ENCODE results near the gene CACNA1B. TPM values are rescaled to one million over a fixed set of nuclear protein-coding genes. Genes with fewer than 3 reads are reported as not detected.

The CACNA1B gene
- total and polyA plus RNA-seq, 8 donors, result 0.15 to 0.34 (median 0.29) TPM; not detected in 1

DNA sequence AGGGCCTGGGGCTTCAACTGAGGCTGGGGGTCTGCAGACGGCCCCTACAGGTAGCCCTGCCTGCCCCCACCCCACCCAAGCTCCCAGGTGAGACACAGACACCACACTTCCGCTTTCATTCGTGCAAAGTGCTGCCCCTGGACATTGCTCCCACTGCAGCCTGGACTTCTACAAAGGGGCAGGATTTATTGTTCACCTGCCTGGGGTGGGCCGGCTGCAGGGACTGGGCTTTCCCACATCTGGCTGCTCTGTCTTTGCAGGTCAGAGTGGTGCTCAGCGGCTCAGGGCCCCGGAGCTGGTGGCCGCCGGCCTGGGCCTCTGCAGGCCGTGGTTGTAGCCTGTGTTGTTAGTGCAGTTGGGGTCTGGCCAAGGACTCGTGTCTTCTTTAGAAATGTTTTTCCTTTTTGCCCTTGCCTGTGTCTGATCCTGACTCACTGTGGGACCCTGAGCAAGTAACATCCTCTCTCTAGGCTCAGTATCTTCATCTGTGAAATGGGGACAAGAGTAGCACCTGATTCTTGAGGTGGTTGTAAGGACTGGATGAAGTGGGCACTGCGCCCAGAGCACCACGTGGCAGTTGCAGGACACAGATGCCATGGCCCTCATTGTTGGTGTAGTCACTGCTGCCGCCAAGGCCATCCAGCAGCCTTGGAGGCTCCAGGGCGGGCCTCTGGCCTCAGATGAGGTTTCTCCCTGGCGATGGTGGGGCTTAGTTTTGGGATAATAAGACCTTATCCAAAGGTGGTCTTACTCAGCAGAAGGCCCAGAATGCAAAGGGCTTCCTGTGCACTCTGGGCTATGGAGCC lies 143.9 kb downstream of the CACNA1B start:
- no peaks in the 10 kb centered on the region for H3K36me3 ChIP-seq
- no peak overlapping the region for H3K27ac ChIP-seq
- peaks cover 27 to 66% of the 10 kb centered on the region in 2 donors for H3K27me3 ChIP-seq
- no peaks in the 10 kb centered on the region for H3K9me3 ChIP-seq
- no peak for TF ChIP-seq CTCF (IDR thresholded peaks at IDR 0.05)
- ATAC-seq, result no peak
- DNase-seq, result peak in 1 of 4 donors; percentile 67
- peaks cover 0 to 10% of the 10 kb centered on the region in 2 donors for H3K4me1 ChIP-seq
- H3K4me3 ChIP-seq, result no peak overlapping the region
- intact Hi-C loops (cut with DNase I), result no loop called here

- Histone ChIP-seq H3K4me1 (peaks cover 0 to 10% of the 10 kb centered on the region in 2 donors), H3K9me3 (no peaks in the 10 kb centered on the region), H3K27ac (no peak overlapping the region), H3K27me3 (peaks cover 27 to 69% of the 10 kb centered on the region in 2 donors), H3K4me3 (no peak overlapping the region), H3K36me3 (no peaks in the 10 kb centered on the region)
- no peak for TF ChIP-seq CTCF (IDR thresholded peaks at IDR 0.05)
- ATAC-seq (peak; percentile 22), DNase-seq (peak in 2 of 4 donors; percentile 13 to 54)
- intact Hi-C loops (cut with DNase I), result no loop called here
These were observed 144.6 kb downstream of the CACNA1B start for GRCh38 chr9:138022121-138022741.

GRCh38 chr9:138022756-138023393 lies 145.3 kb downstream of the CACNA1B start:
- intact Hi-C loops (cut with DNase I), result no loop called here
- Histone ChIP-seq H3K27me3 (peaks cover 27 to 70% of the 10 kb centered on the region in 2 donors), H3K27ac (no peak overlapping the region), H3K4me1 (peaks cover 0 to 10% of the 10 kb centered on the region in 2 donors), H3K36me3 (no peaks in the 10 kb centered on the region), H3K4me3 (no peak overlapping the region), H3K9me3 (no peaks in the 10 kb centered on the region)
- ATAC-seq (no peak), DNase-seq (peak in 1 of 4 donors; percentile 52)
- no peak for TF ChIP-seq CTCF (IDR thresholded peaks at IDR 0.05)

GRCh38 chr9:138023394-138024124 lies 146.0 kb downstream of the CACNA1B start:
- Histone ChIP-seq H3K4me1 (peaks cover 0 to 10% of the 10 kb centered on the region in 2 donors), H3K36me3 (no peaks in the 10 kb centered on the region), H3K27ac (no peak overlapping the region), H3K9me3 (no peaks in the 10 kb centered on the region), H3K27me3 (peaks cover 27 to 70% of the 10 kb centered on the region in 2 donors), H3K4me3 (no peak overlapping the region)
- no peak for ATAC-seq
- DNase-seq, result peak in 1 of 4 donors; percentile 61
- intact Hi-C loops (cut with DNase I), result no loop called here
- no peak for TF ChIP-seq CTCF (IDR thresholded peaks at IDR 0.05)

Data from left lung (tissue), 10 donors.